22Rv1 (cell line): ENCODE measurements around the gene MEIS1.

ENCODE experiments used
- ZFX ChIP-seq: fragments of 450-650 bp; IDR thresholded peaks from 2 replicates; pipeline ENCODE4 v1.6.1; 2017; ENCODE audit warnings: antibody characterized with exemption, borderline replicate concordance
- TF ChIP-seq, protein P1 (sequence below): fragments of 450-650 bp; IDR thresholded peaks from 2 replicates; pipeline ENCODE4 v1.5.1; 2017; ENCODE audit warnings: mild to moderate bottlenecking

DNA sequence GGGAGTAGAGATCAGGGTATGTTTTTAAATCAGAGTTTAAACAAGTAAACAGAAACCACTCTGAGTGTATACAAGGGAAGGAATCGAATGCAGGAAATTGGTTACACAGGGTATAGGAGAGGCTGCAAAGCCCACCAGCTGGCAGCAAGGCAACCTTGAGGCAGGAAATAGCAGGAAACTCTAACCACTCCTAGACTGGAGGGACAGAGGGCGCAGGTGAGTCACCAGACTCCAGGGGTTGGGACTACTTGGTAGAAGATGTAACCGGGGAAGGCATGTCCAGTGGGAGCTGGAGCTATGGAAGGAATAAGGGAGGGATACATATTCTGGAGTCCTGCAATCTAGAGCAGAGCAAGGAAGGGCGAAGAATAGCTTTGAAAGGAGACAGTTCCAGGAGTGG is 152.3 kb downstream of the MEIS1 start:
- TF ChIP-seq, protein P1, sequence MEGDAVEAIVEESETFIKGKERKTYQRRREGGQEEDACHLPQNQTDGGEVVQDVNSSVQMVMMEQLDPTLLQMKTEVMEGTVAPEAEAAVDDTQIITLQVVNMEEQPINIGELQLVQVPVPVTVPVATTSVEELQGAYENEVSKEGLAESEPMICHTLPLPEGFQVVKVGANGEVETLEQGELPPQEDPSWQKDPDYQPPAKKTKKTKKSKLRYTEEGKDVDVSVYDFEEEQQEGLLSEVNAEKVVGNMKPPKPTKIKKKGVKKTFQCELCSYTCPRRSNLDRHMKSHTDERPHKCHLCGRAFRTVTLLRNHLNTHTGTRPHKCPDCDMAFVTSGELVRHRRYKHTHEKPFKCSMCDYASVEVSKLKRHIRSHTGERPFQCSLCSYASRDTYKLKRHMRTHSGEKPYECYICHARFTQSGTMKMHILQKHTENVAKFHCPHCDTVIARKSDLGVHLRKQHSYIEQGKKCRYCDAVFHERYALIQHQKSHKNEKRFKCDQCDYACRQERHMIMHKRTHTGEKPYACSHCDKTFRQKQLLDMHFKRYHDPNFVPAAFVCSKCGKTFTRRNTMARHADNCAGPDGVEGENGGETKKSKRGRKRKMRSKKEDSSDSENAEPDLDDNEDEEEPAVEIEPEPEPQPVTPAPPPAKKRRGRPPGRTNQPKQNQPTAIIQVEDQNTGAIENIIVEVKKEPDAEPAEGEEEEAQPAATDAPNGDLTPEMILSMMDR, result peak; percentile 61
- no peak for TF ChIP-seq ZFX
